SK-N-SH treated with all-trans-retinoic acid at 6 μM for 48 hours (cell line): ENCODE results near the gene SLC51A.

Source experiments
- ARNTL ChIP-seq: fragments of 450-650 bp; formaldehyde crosslinking; IDR thresholded peaks from 2 replicates; pipeline ENCODE4 v1.5.0; 2020; ENCODE audit warnings: low read depth, mild to moderate bottlenecking, moderate library complexity, borderline replicate concordance
- GLIS3 ChIP-seq: fragments of 250-450 bp; sonication (Bioruptor Pico); IDR thresholded peaks from 2 replicates; pipeline ENCODE4 v1.5.0; 2020; ENCODE audit warnings: mild to moderate bottlenecking, moderate library complexity
- ISL1 ChIP-seq: fragments of 250-450 bp; sonication (Bioruptor Pico); IDR thresholded peaks from 2 replicates; pipeline ENCODE4 v2.1.2; 2022; ENCODE audit warnings: mild to moderate bottlenecking, moderate library complexity
- OSR1 ChIP-seq: fragments of 250-450 bp; sonication (Bioruptor Pico); IDR thresholded peaks from 2 replicates; pipeline ENCODE4 v1.8.0; 2022; ENCODE audit warnings: moderate library complexity, mild to moderate bottlenecking, inconsistent platforms
- PPARA ChIP-seq: fragments of 250-450 bp; sonication (Bioruptor Pico); IDR thresholded peaks from 2 replicates; pipeline ENCODE4 v1.5.0; 2020; ENCODE audit warnings: mild to moderate bottlenecking, borderline replicate concordance
- SNAI2 ChIP-seq: fragments of 250-450 bp; sonication (Bioruptor Pico); IDR thresholded peaks from 2 replicates; pipeline ENCODE4 v1.5.0; 2020; ENCODE audit warnings: mild to moderate bottlenecking, moderate library complexity
- TOX ChIP-seq: fragments of 250-450 bp; sonication (Bioruptor Pico); IDR thresholded peaks from 2 replicates; pipeline ENCODE4 v1.8.0; 2021; ENCODE audit warnings: mild to moderate bottlenecking, moderate library complexity, borderline replicate concordance
- ZFP3 ChIP-seq: fragments of 250-450 bp; sonication (Bioruptor Pico); IDR thresholded peaks from 2 replicates; pipeline ENCODE4 v1.5.0; 2020; ENCODE audit warnings: mild to moderate bottlenecking, moderate library complexity
- ZFP30 ChIP-seq: fragments of 450-650 bp; formaldehyde crosslinking; IDR thresholded peaks from 2 replicates; pipeline ENCODE4 v1.5.0; 2022; ENCODE audit warnings: mild to moderate bottlenecking, moderate library complexity
- ZNF565 ChIP-seq: fragments of 450-650 bp; formaldehyde crosslinking; conservative IDR thresholded peaks from 2 replicates; pipeline ENCODE4 v1.5.0; 2020; ENCODE audit warnings: low read depth, mild to moderate bottlenecking, moderate library complexity
- ZNF8 ChIP-seq: fragments of 450-650 bp; formaldehyde crosslinking; IDR thresholded peaks from 2 replicates; pipeline ENCODE4 v1.5.0; 2020; ENCODE audit warnings: mild to moderate bottlenecking, moderate library complexity
- TF ChIP-seq, protein P1 (sequence below): fragments of 250-450 bp; sonication (Bioruptor Pico); IDR thresholded peaks from 2 replicates; pipeline ENCODE4 v1.5.1; 2020; ENCODE audit warnings: low read depth, mild to moderate bottlenecking, moderate library complexity
- TF ChIP-seq, protein P2 (sequence below): fragments of 250-450 bp; sonication (Bioruptor Pico); IDR thresholded peaks from 2 replicates; pipeline ENCODE4 v1.8.0; 2021; ENCODE audit warnings: low read depth, mild to moderate bottlenecking, moderate library complexity, borderline replicate concordance
- TF ChIP-seq, protein P3 (sequence below): fragments of 250-450 bp; sonication (Bioruptor Pico); IDR thresholded peaks from 2 replicates; pipeline ENCODE4 v1.8.0; 2020; ENCODE audit warnings: mild to moderate bottlenecking, moderate library complexity, borderline replicate concordance

DNA sequence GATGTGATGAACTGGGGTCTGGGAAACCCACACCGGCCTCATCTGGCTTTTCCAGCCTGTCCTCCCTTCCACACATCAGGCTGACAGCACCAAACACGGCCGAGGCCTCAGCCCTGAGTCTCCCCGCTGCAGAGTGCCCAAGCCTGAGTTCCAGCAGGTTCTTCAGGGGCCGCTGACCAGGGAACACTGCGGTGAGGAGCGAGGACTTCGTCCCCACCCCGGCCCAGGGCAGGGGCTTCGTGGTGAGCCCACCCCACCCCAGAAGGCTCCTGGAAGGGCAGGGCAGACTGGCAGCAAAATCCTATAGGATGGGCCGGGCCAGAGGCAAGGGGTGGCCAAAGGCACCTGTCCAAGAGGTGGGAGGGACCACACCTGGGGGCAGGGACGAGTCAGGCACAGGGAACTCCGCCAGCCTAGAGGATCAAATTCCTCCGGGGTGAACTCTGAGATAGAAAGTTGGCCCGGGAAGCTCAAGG, at the start of gene SLC51A:
- TF ChIP-seq, protein P1, sequence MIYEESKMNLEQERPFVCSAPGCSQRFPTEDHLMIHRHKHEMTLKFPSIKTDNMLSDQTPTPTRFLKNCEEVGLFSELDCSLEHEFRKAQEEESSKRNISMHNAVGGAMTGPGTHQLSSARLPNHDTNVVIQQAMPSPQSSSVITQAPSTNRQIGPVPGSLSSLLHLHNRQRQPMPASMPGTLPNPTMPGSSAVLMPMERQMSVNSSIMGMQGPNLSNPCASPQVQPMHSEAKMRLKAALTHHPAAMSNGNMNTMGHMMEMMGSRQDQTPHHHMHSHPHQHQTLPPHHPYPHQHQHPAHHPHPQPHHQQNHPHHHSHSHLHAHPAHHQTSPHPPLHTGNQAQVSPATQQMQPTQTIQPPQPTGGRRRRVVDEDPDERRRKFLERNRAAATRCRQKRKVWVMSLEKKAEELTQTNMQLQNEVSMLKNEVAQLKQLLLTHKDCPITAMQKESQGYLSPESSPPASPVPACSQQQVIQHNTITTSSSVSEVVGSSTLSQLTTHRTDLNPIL (CRISPR knock-in tag): no peak
- TF ChIP-seq SNAI2: no peak
- TF ChIP-seq, protein P2, sequence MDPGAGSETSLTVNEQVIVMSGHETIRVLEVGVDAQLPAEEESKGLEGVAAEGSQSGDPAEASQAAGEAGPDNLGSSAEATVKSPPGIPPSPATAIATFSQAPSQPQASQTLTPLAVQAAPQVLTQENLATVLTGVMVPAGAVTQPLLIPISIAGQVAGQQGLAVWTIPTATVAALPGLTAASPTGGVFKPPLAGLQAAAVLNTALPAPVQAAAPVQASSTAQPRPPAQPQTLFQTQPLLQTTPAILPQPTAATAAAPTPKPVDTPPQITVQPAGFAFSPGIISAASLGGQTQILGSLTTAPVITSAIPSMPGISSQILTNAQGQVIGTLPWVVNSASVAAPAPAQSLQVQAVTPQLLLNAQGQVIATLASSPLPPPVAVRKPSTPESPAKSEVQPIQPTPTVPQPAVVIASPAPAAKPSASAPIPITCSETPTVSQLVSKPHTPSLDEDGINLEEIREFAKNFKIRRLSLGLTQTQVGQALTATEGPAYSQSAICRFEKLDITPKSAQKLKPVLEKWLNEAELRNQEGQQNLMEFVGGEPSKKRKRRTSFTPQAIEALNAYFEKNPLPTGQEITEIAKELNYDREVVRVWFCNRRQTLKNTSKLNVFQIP (CRISPR knock-in tag): no peak
- no peak for TF ChIP-seq ZFP3 (CRISPR knock-in tag)
- TF ChIP-seq ZNF565 (CRISPR knock-in tag): no peak
- no peak for TF ChIP-seq ARNTL (CRISPR knock-in tag)
- TF ChIP-seq ZFP30: no peak
- TF ChIP-seq, protein P3, sequence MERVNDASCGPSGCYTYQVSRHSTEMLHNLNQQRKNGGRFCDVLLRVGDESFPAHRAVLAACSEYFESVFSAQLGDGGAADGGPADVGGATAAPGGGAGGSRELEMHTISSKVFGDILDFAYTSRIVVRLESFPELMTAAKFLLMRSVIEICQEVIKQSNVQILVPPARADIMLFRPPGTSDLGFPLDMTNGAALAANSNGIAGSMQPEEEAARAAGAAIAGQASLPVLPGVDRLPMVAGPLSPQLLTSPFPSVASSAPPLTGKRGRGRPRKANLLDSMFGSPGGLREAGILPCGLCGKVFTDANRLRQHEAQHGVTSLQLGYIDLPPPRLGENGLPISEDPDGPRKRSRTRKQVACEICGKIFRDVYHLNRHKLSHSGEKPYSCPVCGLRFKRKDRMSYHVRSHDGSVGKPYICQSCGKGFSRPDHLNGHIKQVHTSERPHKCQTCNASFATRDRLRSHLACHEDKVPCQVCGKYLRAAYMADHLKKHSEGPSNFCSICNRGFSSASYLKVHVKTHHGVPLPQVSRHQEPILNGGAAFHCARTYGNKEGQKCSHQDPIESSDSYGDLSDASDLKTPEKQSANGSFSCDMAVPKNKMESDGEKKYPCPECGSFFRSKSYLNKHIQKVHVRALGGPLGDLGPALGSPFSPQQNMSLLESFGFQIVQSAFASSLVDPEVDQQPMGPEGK: no peak
- no peak for TF ChIP-seq ZNF8
- TF ChIP-seq ISL1 (CRISPR knock-in tag): no peak
- no peak for TF ChIP-seq PPARA (CRISPR knock-in tag)
- TF ChIP-seq OSR1 (CRISPR knock-in tag): no peak
- no peak for TF ChIP-seq GLIS3 (CRISPR knock-in tag)
- no peak for TF ChIP-seq TOX (CRISPR knock-in tag)
